PC-3 (cell line): ENCODE measurements around the gene TK2.

Source experiments
- CTCF ChIP-seq: fragments of 300-600 bp; sonication (generic); conservative IDR thresholded peaks from 2 replicates; pipeline ENCODE4 v1.5.1; 2017; ENCODE audit warnings: antibody characterized with exemption, low read depth, mild to moderate bottlenecking, low read length
- EZH2 ChIP-seq: fragments of 300-600 bp; sonication (generic); IDR thresholded peaks from one replicate; pipeline ENCODE4 v1.6.1; 2017; ENCODE audit warnings: antibody characterized with exemption, mild to moderate bottlenecking, low read length; ENCODE audit not compliant: unreplicated experiment
- EZH2phosphoT487 ChIP-seq: fragments of 300-600 bp; sonication (generic); IDR thresholded peaks from 2 replicates; pipeline ENCODE4 v1.6.1; 2018; ENCODE audit warnings: mild to moderate bottlenecking, antibody characterized with exemption, low read length, borderline replicate concordance

GRCh38 chr16:66486773-66487579, 62.9 kb downstream of the TK2 start:
- TF ChIP-seq EZH2 (no peak), CTCF (no peak), EZH2phosphoT487 (no peak)
